ENCODE results near the gene CALB2.

- TF ChIP-seq POLR2AphosphoS5 (IDR thresholded peaks at IDR 0.05; ENCODE audit: low read depth, low read length) (no peak), SPI1 (IDR thresholded peaks at IDR 0.05; ENCODE audit: low read depth, low read length) (no peak), PAX5 (IDR thresholded peaks at IDR 0.05; ENCODE audit: insufficient read depth, low read length, severe bottlenecking) (no peak), TAF1 (IDR thresholded peaks at IDR 0.05; ENCODE audit: low read depth, low read length) (no peak)
Measured at GRCh38 chr16:71338193-71338592, 20.3 kb upstream of the CALB2 start.

Measured in GM12891 (cell line).